Articular chondrocyte of knee joint (primary cell): ENCODE measurements around the gene DYNLT3. TPM values are rescaled to one million over a fixed set of nuclear protein-coding genes. Genes with fewer than 3 reads are reported as not detected.

Experiments used
- small RNA-seq: library from RNA; depleted of rRNA; stranded (forward); fragments of <200 nt; gene quantifications from one replicate; pipeline ENCODE3, GENCODE V24; 2012
- total RNA-seq: library from RNA; depleted of rRNA; stranded (reverse); fragments of >200 nt; gene quantifications from 2 replicates; pipeline ENCODE4 v1.2.3, GENCODE V29; 2012

Gene DYNLT3, protein sequence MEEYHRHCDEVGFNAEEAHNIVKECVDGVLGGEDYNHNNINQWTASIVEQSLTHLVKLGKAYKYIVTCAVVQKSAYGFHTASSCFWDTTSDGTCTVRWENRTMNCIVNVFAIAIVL
- 51.9 and 57.8 TPM in 2 replicates for total RNA-seq

DNA sequence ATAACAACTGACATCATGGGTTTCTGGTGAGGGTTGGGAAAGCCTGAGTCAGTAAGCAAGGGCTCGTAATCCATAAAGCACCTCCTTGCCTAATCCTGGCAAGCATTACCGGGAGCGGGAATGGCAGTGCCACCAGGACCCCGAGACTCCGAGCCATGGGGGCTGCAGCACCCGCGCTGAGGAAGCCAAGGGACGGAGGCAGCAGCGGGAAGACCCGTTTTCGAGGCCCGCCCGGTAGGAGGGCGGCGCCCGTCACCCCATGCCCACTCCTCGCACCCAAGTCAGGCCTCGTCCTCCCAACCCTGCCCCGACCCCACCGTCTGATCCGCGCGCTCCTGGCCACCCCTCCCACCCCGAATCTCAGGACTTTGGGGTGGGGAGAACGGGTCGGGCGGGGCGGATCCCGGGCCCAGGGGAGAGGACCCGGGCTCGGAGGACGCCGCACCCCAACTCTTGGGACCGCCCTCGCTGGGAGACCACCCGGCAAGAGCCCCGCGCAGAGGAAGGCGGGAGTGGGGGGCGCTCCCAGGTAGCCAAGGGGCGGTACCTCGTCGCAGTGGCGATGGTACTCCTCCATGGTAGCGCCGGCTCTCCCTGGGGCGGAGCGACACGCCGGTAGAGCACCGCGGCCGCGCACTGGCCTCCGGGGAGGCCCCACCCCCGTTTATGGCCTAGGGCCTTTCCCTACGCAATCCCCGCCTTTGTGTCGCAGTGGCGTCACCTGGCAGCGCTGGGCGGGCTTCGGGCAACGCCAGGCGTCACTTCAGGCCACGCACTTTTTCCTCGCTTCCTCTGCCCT lies at the start of gene DYNLT3:
Gene DYNLT3 (minus strand): TSS at position 638 of the 799 bp plus-strand sequence. CDS start 61 bp downstream, at position 577.

Small RNAs within 50 kb of the gene (small RNA-seq; reads per million reads assigned to genes)
- gene RNU6-49P, result not detected

Other genes with a start within 250 kb of the DYNLT3 start
- gene XK, start 161.8 kb downstream of the DYNLT3 start, total RNA-seq, result 0.13 and 0.22 TPM in 2 replicates
- gene CYBB, start 67.5 kb downstream of the DYNLT3 start, total RNA-seq, result not detected in 2 replicates
- under 0.01 TPM in 1 of 2 replicates, not detected in the other for gene SYTL5, start 159.0 kb upstream of the DYNLT3 start, total RNA-seq